LHCN-M2 (cell line): ENCODE data around the gene MPST. TPM values are rescaled to one million over a fixed set of nuclear protein-coding genes. Genes with fewer than 3 reads are reported as not detected.
A peak's percentile ranks its signal among the peaks of the same experiment; 100 is the strongest.

Experiments
- DNase-seq: peaks from one replicate; pipeline ENCODE4 v3.0.0-alpha.2; 2012; ENCODE audit warnings: low read depth
- total RNA-seq: library from RNA; depleted of rRNA; stranded (reverse); fragments of >200 nt; gene quantifications from 2 replicates; pipeline ENCODE4 v1.2.3, GENCODE V29; 2014

Gene MPST
- total RNA-seq, 1 experiment from 2014 or later = 46.4 TPM

- DNase-seq = peak; percentile 37
Observed at GRCh38 chr22:37021710-37022482, 2.4 kb downstream of the MPST start.

- DNase-seq = no peak
Observed at GRCh38 chr22:37022483-37023337, 3.2 kb downstream of the MPST start.

GRCh38 chr22:37023743-37024338 is 4.3 kb downstream of the MPST start:
- no peak for DNase-seq

- no peak for DNase-seq
Observed at GRCh38 chr22:37024339-37025157, 5.0 kb downstream of the MPST start.

GRCh38 chr22:37025500-37026070 is 6.0 kb downstream of the MPST start:
- no peak for DNase-seq

- DNase-seq = no peak
Observed at GRCh38 chr22:37026325-37026724, 6.8 kb downstream of the MPST start.

- DNase-seq = no peak
Observed at GRCh38 chr22:37027556-37027955, 8.0 kb downstream of the MPST start.

GRCh38 chr22:37028692-37029674 is 9.4 kb downstream of the MPST start:
- no peak for DNase-seq

GRCh38 chr22:37030560-37031281 is 11.2 kb downstream of the MPST start:
- no peak for DNase-seq

GRCh38 chr22:37032134-37032534 is 12.6 kb downstream of the MPST start:
- no peak for DNase-seq

GRCh38 chr22:37032535-37033460 is 13.3 kb downstream of the MPST start:
- DNase-seq = no peak

- DNase-seq = no peak
Observed at GRCh38 chr22:37033605-37034430, 14.3 kb downstream of the MPST start.

- no peak for DNase-seq
Observed at GRCh38 chr22:37036655-37037377, 17.3 kb downstream of the MPST start.

GRCh38 chr22:37037669-37038068 is 18.1 kb downstream of the MPST start:
- no peak for DNase-seq

- DNase-seq = no peak
Observed at GRCh38 chr22:37039466-37039865, 19.9 kb downstream of the MPST start.

GRCh38 chr22:37043209-37043827 is 23.8 kb downstream of the MPST start:
- DNase-seq = no peak
